HPDE6-E6E7 (cell line): Measurements from ENCODE around the gene RAMP2.
"Not testable (repeated sequence)": the region's sequence is repeated elsewhere in the genome, so short reads cannot be mapped to it uniquely, and the experiment has no call there.

ENCODE experiments used
- DNase-seq: peaks from one replicate; pipeline ENCODE4 v3.0.0; 2011; ENCODE audit warnings: missing footprints; ENCODE audit errors: extremely low spot score

RAMP2 gene

GRCh38 chr17:42768006-42768405, 7.0 kb downstream of the RAMP2 start:
- not testable (repeated sequence) for DNase-seq

- DNase-seq, result not testable (repeated sequence)
Measured at GRCh38 chr17:42769964-42770363, 8.9 kb downstream of the RAMP2 start.

- DNase-seq, result no peak
Measured at GRCh38 chr17:42772945-42773289, 11.9 kb downstream of the RAMP2 start.

GRCh38 chr17:42773290-42774035, 12.4 kb downstream of the RAMP2 start, which contains the start of gene VPS25:
Gene VPS25, plus strand, starts transcription at chr17:42773449. Its CDS starts 27 bp downstream, at chr17:42773476.
- DNase-seq, result peak; percentile 87

- DNase-seq, result no peak
Measured at GRCh38 chr17:42774066-42774745, 13.2 kb downstream of the RAMP2 start.

GRCh38 chr17:42775534-42776098, 14.6 kb downstream of the RAMP2 start:
- DNase-seq, result no peak

GRCh38 chr17:42778570-42778969, 17.5 kb downstream of the RAMP2 start:
- DNase-seq, result no peak

GRCh38 chr17:42779304-42779935, 18.4 kb downstream of the RAMP2 start:
- no peak for DNase-seq

GRCh38 chr17:42779936-42780850, 19.2 kb downstream of the RAMP2 start, which contains the start of gene WNK4:
Gene WNK4, plus strand, starts transcription at chr17:42780610. Its CDS starts 89 bp downstream, at chr17:42780699.
- no peak for DNase-seq

GRCh38 chr17:42780851-42781638, 20.0 kb downstream of the RAMP2 start:
- DNase-seq, result no peak

- DNase-seq, result no peak
Measured at GRCh38 chr17:42781639-42782165, 20.7 kb downstream of the RAMP2 start.

- DNase-seq, result no peak
Measured at GRCh38 chr17:42782166-42783061, 21.4 kb downstream of the RAMP2 start.

- peak; percentile 59 for DNase-seq
Measured at GRCh38 chr17:42783062-42783790, 22.2 kb downstream of the RAMP2 start.

GRCh38 chr17:42783791-42784138, 22.7 kb downstream of the RAMP2 start:
- DNase-seq, result no peak

GRCh38 chr17:42784409-42784808, 23.4 kb downstream of the RAMP2 start:
- DNase-seq, result no peak

- DNase-seq, result no peak
Measured at GRCh38 chr17:42784811-42785592, 24.0 kb downstream of the RAMP2 start.

- DNase-seq, result no peak
Measured at GRCh38 chr17:42787266-42787665, 26.2 kb downstream of the RAMP2 start.

- no peak for DNase-seq
Measured at GRCh38 chr17:42791948-42792347, 30.9 kb downstream of the RAMP2 start.
